ENCODE results near the gene PRKCA. TPM values are rescaled to one million over a fixed set of nuclear protein-coding genes. Genes with fewer than 3 reads are reported as not detected.

PRKCA gene
- total and polyA plus RNA-seq, 2 experiments from 2014 or later = 6.4 to 35.4 TPM

GRCh38 chr17:66814026-66814425 is 511.6 kb downstream of the PRKCA start (continued):
- TF ChIP-seq ETS1 (IDR thresholded peaks at IDR 0.05) = no peak
- no peak for TF ChIP-seq STAT1 (IDR thresholded peaks at IDR 0.05; ENCODE audit: unreplicated experiment)

GRCh38 chr17:66814570-66814969 is 512.2 kb downstream of the PRKCA start:
- no peaks in the 10 kb centered on the region for H3K4me1 ChIP-seq (ENCODE audit: insufficient read depth)
- no peak for TF ChIP-seq REST (IDR thresholded peaks at IDR 0.05; ENCODE audit: unreplicated experiment)
- no peak for TF ChIP-seq NANOG (IDR thresholded peaks at IDR 0.05; ENCODE audit: borderline replicate concordance)
- no peak for TF ChIP-seq ETS1 (IDR thresholded peaks at IDR 0.05)
- no peak for TF ChIP-seq EZH2phosphoT487 (IDR thresholded peaks at IDR 0.05; ENCODE audit: unreplicated experiment)
- no peak for TF ChIP-seq POLR2AphosphoS5 (IDR thresholded peaks at IDR 0.05; ENCODE audit: low read depth)
- TF ChIP-seq STAT1 (IDR thresholded peaks at IDR 0.05; ENCODE audit: unreplicated experiment) = no peak
- TF ChIP-seq CREB1 (CRISPR knock-in tag; IDR thresholded peaks at IDR 0.05; ENCODE audit: low read depth) = no peak
- no peak for TF ChIP-seq ZNF462 (CRISPR knock-in tag; IDR thresholded peaks at IDR 0.05)
- TF ChIP-seq JUNB (IDR thresholded peaks at IDR 0.05; ENCODE audit: unreplicated experiment) = no peak
- TF ChIP-seq CTCF (conservative IDR thresholded peaks at IDR 0.05; ENCODE audit: low read depth in 2 of 2) = no peak
- TF ChIP-seq ZNF331 (CRISPR knock-in tag; IDR thresholded peaks at IDR 0.05; ENCODE audit: low read depth) = no peak
- no peak for TF ChIP-seq EZH2 (IDR thresholded peaks at IDR 0.05; ENCODE audit: low read depth, unreplicated experiment)

More at GRCh38 chr17:66814570-66814969, 512.2 kb downstream of the PRKCA start:
- ATAC-seq (no peak), DNase-seq (ENCODE audit: low spot score) (no peak)
- Histone ChIP-seq H3K4me2 (no peak overlapping the region), H2AFZ (no peak overlapping the region), H4K20me1 (replicated peaks; ENCODE audit: insufficient read depth) (no peaks in the 10 kb centered on the region), H3K79me2 (replicated peaks; ENCODE audit: insufficient read depth) (no peaks in the 10 kb centered on the region), H3K4me3 (no peak overlapping the region), H3K27me3 (ENCODE audit: insufficient read depth) (no peaks in the 10 kb centered on the region), H3K36me3 (ENCODE audit: insufficient read depth) (0 out of 2 replicates have a peak, but pooled peaks cover 3% of the 10 kb centered on the region), H3K9me2 (ENCODE audit: insufficient read depth) (no peaks in the 10 kb centered on the region), H3F3A (replicated peaks; ENCODE audit: low read depth) (no peaks in the 10 kb centered on the region), H3K27ac (ENCODE audit: low read depth) (no peak overlapping the region)
- Mint-ChIP-seq H3K9me3 (peaks cover 26% of the 10 kb centered on the region), H3K36me3 (ENCODE audit: low read depth) (peaks cover 14% of the 10 kb centered on the region; the same call in 2 of the 3 replicates), H3K4me1 (no peaks in the 10 kb centered on the region), H3K27me3 (ENCODE audit: insufficient read depth, low read depth, poor library complexity) (peaks cover 9% of the 10 kb centered on the region), H3K27ac (no peak overlapping the region), H3K4me3 (no peak overlapping the region)
